ENCODE results near the gene ADAMTS18. TPM values are rescaled to one million over a fixed set of nuclear protein-coding genes. Genes with fewer than 3 reads are reported as not detected.
A peak's percentile ranks its signal among the peaks of the same experiment; 100 is the strongest.

ADAMTS18 gene
- total and polyA plus RNA-seq, 8 donors = 0.03 to 0.52 (median 0.14) TPM; not detected in 1

DNA sequence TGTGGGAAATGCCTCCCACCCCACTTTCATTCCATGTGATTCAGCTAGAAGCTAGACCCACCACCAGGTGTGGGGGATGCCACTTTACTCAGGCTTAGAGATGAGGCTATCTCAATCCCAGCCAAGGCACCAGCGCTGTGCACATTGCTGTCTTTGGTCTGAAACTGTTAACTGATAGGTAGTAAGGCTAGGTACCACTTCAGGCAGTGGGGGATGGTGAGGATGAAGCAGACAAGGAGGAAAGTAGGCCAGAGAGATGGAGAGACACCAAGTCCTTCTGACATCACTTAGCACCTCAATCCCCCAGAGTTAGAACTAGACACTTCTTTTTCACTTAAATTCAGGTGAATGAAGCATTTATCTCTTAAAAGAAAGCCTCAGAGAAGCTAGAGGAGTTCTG is 35.8 kb downstream of the ADAMTS18 start:
- ATAC-seq = no peak

DNA sequence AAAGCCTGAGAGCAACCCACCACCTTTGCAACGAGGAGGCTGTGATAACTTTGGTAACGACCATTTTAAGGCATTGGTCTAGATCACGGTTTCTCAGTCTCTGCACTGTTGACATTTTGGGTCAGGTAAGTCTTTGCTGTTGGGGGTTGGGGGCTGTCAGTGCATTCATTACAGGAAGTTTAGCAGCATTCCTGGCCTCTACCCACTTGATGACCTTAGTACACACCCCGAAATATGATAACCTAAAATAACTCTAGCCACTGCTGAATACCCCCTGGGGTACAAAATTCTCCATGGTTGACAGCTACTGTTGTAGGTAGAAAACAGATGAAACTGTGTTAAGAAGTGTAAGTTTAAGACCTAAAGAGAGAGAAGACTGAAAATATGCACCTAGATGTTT is 36.3 kb downstream of the ADAMTS18 start:
- no peak overlapping the region for H3K4me3 ChIP-seq
- H3K27ac ChIP-seq = no peak overlapping the region
- no peaks in the 10 kb centered on the region for H3K9me3 ChIP-seq
- no peaks in the 10 kb centered on the region for H3K27me3 ChIP-seq
- ATAC-seq (no peak), FAIRE-seq (no peak), DNase-seq (no peak)
- intact Hi-C loops (cut with DNase I) = no loop called here
- TF ChIP-seq, protein P1, sequence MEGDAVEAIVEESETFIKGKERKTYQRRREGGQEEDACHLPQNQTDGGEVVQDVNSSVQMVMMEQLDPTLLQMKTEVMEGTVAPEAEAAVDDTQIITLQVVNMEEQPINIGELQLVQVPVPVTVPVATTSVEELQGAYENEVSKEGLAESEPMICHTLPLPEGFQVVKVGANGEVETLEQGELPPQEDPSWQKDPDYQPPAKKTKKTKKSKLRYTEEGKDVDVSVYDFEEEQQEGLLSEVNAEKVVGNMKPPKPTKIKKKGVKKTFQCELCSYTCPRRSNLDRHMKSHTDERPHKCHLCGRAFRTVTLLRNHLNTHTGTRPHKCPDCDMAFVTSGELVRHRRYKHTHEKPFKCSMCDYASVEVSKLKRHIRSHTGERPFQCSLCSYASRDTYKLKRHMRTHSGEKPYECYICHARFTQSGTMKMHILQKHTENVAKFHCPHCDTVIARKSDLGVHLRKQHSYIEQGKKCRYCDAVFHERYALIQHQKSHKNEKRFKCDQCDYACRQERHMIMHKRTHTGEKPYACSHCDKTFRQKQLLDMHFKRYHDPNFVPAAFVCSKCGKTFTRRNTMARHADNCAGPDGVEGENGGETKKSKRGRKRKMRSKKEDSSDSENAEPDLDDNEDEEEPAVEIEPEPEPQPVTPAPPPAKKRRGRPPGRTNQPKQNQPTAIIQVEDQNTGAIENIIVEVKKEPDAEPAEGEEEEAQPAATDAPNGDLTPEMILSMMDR (IDR thresholded peaks at IDR 0.05) = no peak
- no peaks in the 10 kb centered on the region for H3K4me1 ChIP-seq
- WGBS, 2 donors = 27 to 34% methylated on average over 4 of the region's 4 CpGs
- H3K36me3 ChIP-seq = no peaks in the 10 kb centered on the region

More for the DNA sequence above, 35.8 kb downstream of the ADAMTS18 start:
- H3K4me3 ChIP-seq = no peak overlapping the region
- TF ChIP-seq, protein P1 (IDR thresholded peaks at IDR 0.05) = no peak
- WGBS, 2 donors = 75 to 77% methylated on average over 1 of the region's 1 CpG
- H3K4me1 ChIP-seq = no peaks in the 10 kb centered on the region
- no peaks in the 10 kb centered on the region for H3K27me3 ChIP-seq
- H3K36me3 ChIP-seq = no peaks in the 10 kb centered on the region
- no peaks in the 10 kb centered on the region for H3K9me3 ChIP-seq
- intact Hi-C loops (cut with DNase I) = no loop called here
- DNase-seq (no peak), FAIRE-seq (no peak)
- no peak overlapping the region for H3K27ac ChIP-seq

DNA sequence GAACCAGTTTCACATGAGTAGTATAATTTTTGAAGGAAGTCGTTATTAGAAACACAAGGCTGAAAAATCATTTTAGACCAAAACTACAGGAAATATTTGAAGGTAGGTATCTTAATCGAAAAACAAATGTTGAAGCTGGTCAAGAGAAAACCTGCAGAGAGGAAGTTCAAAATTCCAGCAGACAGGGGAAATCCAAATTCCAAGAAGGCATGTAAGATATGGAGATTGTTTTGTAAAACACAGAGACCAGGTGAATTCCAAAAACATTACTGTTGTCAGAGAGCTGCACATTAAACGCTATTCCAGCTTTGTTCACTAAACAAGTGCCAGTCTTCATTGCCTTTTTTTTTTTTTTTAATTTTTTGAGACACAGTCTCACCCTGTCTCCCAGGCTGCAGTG is 38.4 kb downstream of the ADAMTS18 start:
- no peaks in the 10 kb centered on the region for H3K4me1 ChIP-seq
- H3K9me3 ChIP-seq = no peaks in the 10 kb centered on the region
- no peaks in the 10 kb centered on the region for H3K36me3 ChIP-seq
- intact Hi-C loops (cut with DNase I) = no loop called here
- peak in 1 of 4 donors; percentile 32 for ATAC-seq
- 38 to 48% methylated on average over 3 of the region's 3 CpGs for WGBS, 2 donors
- TF ChIP-seq, protein P1 (IDR thresholded peaks at IDR 0.05) = no peak
- no peak overlapping the region for H3K4me3 ChIP-seq
- H3K27me3 ChIP-seq = no peaks in the 10 kb centered on the region
- DNase-seq = no peak
- H3K27ac ChIP-seq = no peak overlapping the region
- FAIRE-seq = no peak

GRCh38 chr16:77394699-77395098 is 40.1 kb downstream of the ADAMTS18 start:
- ATAC-seq = no peak
- intact Hi-C loops (cut with DNase I) = no loop called here
- no peak for FAIRE-seq
- no peak overlapping the region for H3K27ac ChIP-seq
- H3K27me3 ChIP-seq = no peaks in the 10 kb centered on the region
- H3K4me1 ChIP-seq = no peaks in the 10 kb centered on the region
- no peaks in the 10 kb centered on the region for H3K36me3 ChIP-seq
- no peaks in the 10 kb centered on the region for H3K9me3 ChIP-seq
- DNase-seq = no peak
- TF ChIP-seq, protein P1 (IDR thresholded peaks at IDR 0.05) = no peak
- WGBS, 2 donors = 71 to 78% methylated on average over 2 of the region's 2 CpGs
- H3K4me3 ChIP-seq = no peak overlapping the region

DNA sequence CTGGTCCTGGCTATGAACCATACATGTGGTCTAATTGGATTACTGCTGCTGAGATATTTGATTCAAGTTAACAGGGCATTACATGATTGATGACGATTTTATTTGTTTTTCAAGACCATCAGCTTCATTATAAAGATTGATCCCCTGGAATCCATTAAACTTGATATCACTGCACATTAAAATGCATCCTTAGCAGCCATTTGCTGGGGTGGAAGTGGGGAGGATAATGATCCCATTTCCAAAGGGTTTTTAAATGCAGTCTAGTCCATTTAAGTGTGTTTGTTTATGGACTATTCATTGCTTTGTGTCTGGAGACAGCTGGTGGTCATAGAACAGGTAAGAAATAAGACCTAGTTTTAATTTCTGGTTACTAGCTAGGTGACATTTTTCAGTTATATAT is 40.9 kb downstream of the ADAMTS18 start:
- intact Hi-C loops (cut with DNase I) = no loop called here
- no peaks in the 10 kb centered on the region for H3K9me3 ChIP-seq
- H3K4me1 ChIP-seq = no peaks in the 10 kb centered on the region
- no peaks in the 10 kb centered on the region for H3K36me3 ChIP-seq
- H3K4me3 ChIP-seq = no peak overlapping the region
- 43 to 59% methylated on average over 1 of the region's 1 CpG for WGBS, 2 donors
- no peak overlapping the region for H3K27ac ChIP-seq
- FAIRE-seq (no peak), DNase-seq (no peak), ATAC-seq (no peak)
- TF ChIP-seq, protein P1 (IDR thresholded peaks at IDR 0.05) = no peak
- no peaks in the 10 kb centered on the region for H3K27me3 ChIP-seq
